ENCODE measurements around the gene CYP3A4.

Gene CYP3A4

GRCh38 chr7:99707096-99707495 lies 76.9 kb downstream of the CYP3A4 start:
- Histone ChIP-seq H3K4me2 (no peak overlapping the region), H3K9ac (no peak overlapping the region), H3K4me1 (no peaks in the 10 kb centered on the region), H3K36me3 (no peaks in the 10 kb centered on the region), H3K27me3 (no peaks in the 10 kb centered on the region), H3K9me3 (no peaks in the 10 kb centered on the region), H3K27ac (no peak overlapping the region), H3K4me3 (no peak overlapping the region), H4K20me1 (no peaks in the 10 kb centered on the region)
- TF ChIP-seq Cebpa-rat (IDR thresholded peaks at IDR 0.05) = no peak

All from BLaER1 (cell line).